Activated T-helper 1 cell treated with anti-CD3 and anti-CD28 coated beads, Interleukin-12 subunit alpha, Interleukin-12 subunit beta, Interleukin-2, Interleukin-4 antibody, amounts not matched to agents 30 ng/mL and 10 ng/mL and 1 ng/mL, durations not matched to agents 14 hours and 24 hours and 36 hours (primary cell): ENCODE measurements around the gene TSPAN12. TPM values are rescaled to one million over a fixed set of nuclear protein-coding genes. Genes with fewer than 3 reads are reported as not detected.

Source experiments
- DNase-seq: peaks from one replicate; pipeline ENCODE4 v3.0.0; 2021; ENCODE audit warnings: low spot score
- H3K27ac Mint-ChIP-seq: one replicate; pipeline ENCODE4 v1.8.0; 2021; ENCODE audit warnings: mild to moderate bottlenecking, mixed read lengths
- H3K27me3 Mint-ChIP-seq: one replicate; pipeline ENCODE4 v1.8.0; 2022; ENCODE audit warnings: mild to moderate bottlenecking, moderate library complexity, mixed read lengths; ENCODE audit not compliant: insufficient read depth
- H3K36me3 Mint-ChIP-seq: one replicate; pipeline ENCODE4 v1.8.0; 2021; ENCODE audit warnings: low read depth, mixed read lengths
- H3K4me1 Mint-ChIP-seq: one replicate; pipeline ENCODE4 v1.8.0; 2021; ENCODE audit warnings: low read depth, mixed read lengths
- H3K4me3 Mint-ChIP-seq: one replicate; pipeline ENCODE4 v1.8.0; 2021; ENCODE audit warnings: mild to moderate bottlenecking, moderate library complexity, mixed read lengths
- H3K9me3 Mint-ChIP-seq: one replicate; pipeline ENCODE4 v1.8.0; 2021; ENCODE audit warnings: mixed read lengths
- intact Hi-C: fragments of 100-400 bp; cut with micrococcal nuclease; formaldehyde crosslinking; loops from one replicate; pipeline ENCODE4 v1.15.1; 2024
- total RNA-seq: library from RNA; stranded (reverse); gene quantifications from 2 replicates; pipeline ENCODE4 v1.2.3, GENCODE V29; 2022

TSPAN12 gene
- total RNA-seq, 1 donor from 2014 or later: not detected

GRCh38 chr7:120836556-120837115 lies 21.3 kb downstream of the TSPAN12 start:
- H3K27ac Mint-ChIP-seq: no peak overlapping the region
- H3K27me3 Mint-ChIP-seq: no peaks in the 10 kb centered on the region
- H3K36me3 Mint-ChIP-seq: no peaks in the 10 kb centered on the region
- intact Hi-C loops: no loop called here
- H3K4me1 Mint-ChIP-seq: no peaks in the 10 kb centered on the region
- no peaks in the 10 kb centered on the region for H3K9me3 Mint-ChIP-seq
- DNase-seq: no peak
- H3K4me3 Mint-ChIP-seq: no peak overlapping the region

GRCh38 chr7:120834726-120835125 lies 23.2 kb downstream of the TSPAN12 start:
- Mint-ChIP-seq H3K27ac (no peak overlapping the region), H3K4me1 (no peaks in the 10 kb centered on the region), H3K9me3 (no peaks in the 10 kb centered on the region), H3K27me3 (peaks cover 7% of the 10 kb centered on the region), H3K4me3 (no peak overlapping the region), H3K36me3 (no peaks in the 10 kb centered on the region)
- intact Hi-C loops: no loop called here
- DNase-seq: no peak

- Mint-ChIP-seq H3K36me3 (no peaks in the 10 kb centered on the region), H3K9me3 (no peaks in the 10 kb centered on the region), H3K4me3 (no peak overlapping the region), H3K27me3 (peaks cover 7% of the 10 kb centered on the region), H3K27ac (no peak overlapping the region), H3K4me1 (no peaks in the 10 kb centered on the region)
- intact Hi-C loops: no loop called here
- DNase-seq: no peak
These were observed 24.4 kb downstream of the TSPAN12 start for GRCh38 chr7:120833546-120833945.

- H3K4me1 Mint-ChIP-seq: no peaks in the 10 kb centered on the region
- peaks cover 7% of the 10 kb centered on the region for H3K27me3 Mint-ChIP-seq
- H3K36me3 Mint-ChIP-seq: no peaks in the 10 kb centered on the region
- intact Hi-C loops: no loop called here
- H3K4me3 Mint-ChIP-seq: no peak overlapping the region
- H3K9me3 Mint-ChIP-seq: no peaks in the 10 kb centered on the region
- no peak for DNase-seq
- H3K27ac Mint-ChIP-seq: no peak overlapping the region
These were observed 25.1 kb downstream of the TSPAN12 start for GRCh38 chr7:120832803-120833202.

GRCh38 chr7:120831260-120831659 lies 26.7 kb downstream of the TSPAN12 start:
- Mint-ChIP-seq H3K4me1 (no peaks in the 10 kb centered on the region), H3K27ac (no peak overlapping the region), H3K9me3 (no peaks in the 10 kb centered on the region), H3K36me3 (no peaks in the 10 kb centered on the region), H3K4me3 (no peak overlapping the region), H3K27me3 (peaks cover 7% of the 10 kb centered on the region)
- intact Hi-C loops: no loop called here
- DNase-seq: no peak

- H3K9me3 Mint-ChIP-seq: no peaks in the 10 kb centered on the region
- H3K4me3 Mint-ChIP-seq: no peak overlapping the region
- no peaks in the 10 kb centered on the region for H3K4me1 Mint-ChIP-seq
- intact Hi-C loops: no loop called here
- no peak overlapping the region for H3K27ac Mint-ChIP-seq
- no peaks in the 10 kb centered on the region for H3K36me3 Mint-ChIP-seq
- H3K27me3 Mint-ChIP-seq: peaks cover 7% of the 10 kb centered on the region
- no peak for DNase-seq
These were observed 28.5 kb downstream of the TSPAN12 start for GRCh38 chr7:120829487-120829886.

- Mint-ChIP-seq H3K4me3 (no peak overlapping the region), H3K36me3 (no peaks in the 10 kb centered on the region), H3K4me1 (no peaks in the 10 kb centered on the region), H3K9me3 (no peaks in the 10 kb centered on the region), H3K27me3 (peaks cover 7% of the 10 kb centered on the region), H3K27ac (no peak overlapping the region)
- intact Hi-C loops: no loop called here
- DNase-seq: no peak
These were observed 29.4 kb downstream of the TSPAN12 start for GRCh38 chr7:120828528-120828927.

GRCh38 chr7:120827371-120828118 lies 30.4 kb downstream of the TSPAN12 start:
- intact Hi-C loops: no loop called here
- no peak for DNase-seq
- Mint-ChIP-seq H3K36me3 (no peaks in the 10 kb centered on the region), H3K4me3 (no peak overlapping the region), H3K27ac (no peak overlapping the region), H3K4me1 (no peaks in the 10 kb centered on the region), H3K27me3 (peaks cover 7% of the 10 kb centered on the region), H3K9me3 (no peaks in the 10 kb centered on the region)

- peaks cover 4% of the 10 kb centered on the region for H3K27me3 Mint-ChIP-seq
- no peaks in the 10 kb centered on the region for H3K4me1 Mint-ChIP-seq
- no peaks in the 10 kb centered on the region for H3K9me3 Mint-ChIP-seq
- DNase-seq: no peak
- intact Hi-C loops: no loop called here
- H3K27ac Mint-ChIP-seq: no peak overlapping the region
- no peak overlapping the region for H3K4me3 Mint-ChIP-seq
- H3K36me3 Mint-ChIP-seq: no peaks in the 10 kb centered on the region
These were observed 32.4 kb downstream of the TSPAN12 start for GRCh38 chr7:120825576-120825975.

- H3K27me3 Mint-ChIP-seq: no peaks in the 10 kb centered on the region
- H3K27ac Mint-ChIP-seq: no peak overlapping the region
- intact Hi-C loops: no loop called here
- no peaks in the 10 kb centered on the region for H3K9me3 Mint-ChIP-seq
- DNase-seq: no peak
- H3K4me1 Mint-ChIP-seq: no peaks in the 10 kb centered on the region
- no peak overlapping the region for H3K4me3 Mint-ChIP-seq
- H3K36me3 Mint-ChIP-seq: no peaks in the 10 kb centered on the region
These were observed 32.8 kb downstream of the TSPAN12 start for GRCh38 chr7:120825152-120825551.

- H3K4me3 Mint-ChIP-seq: no peak overlapping the region
- H3K27me3 Mint-ChIP-seq: peaks cover 7% of the 10 kb centered on the region
- H3K27ac Mint-ChIP-seq: no peak overlapping the region
- H3K36me3 Mint-ChIP-seq: no peaks in the 10 kb centered on the region
- no peaks in the 10 kb centered on the region for H3K4me1 Mint-ChIP-seq
- H3K9me3 Mint-ChIP-seq: no peaks in the 10 kb centered on the region
- no peak for DNase-seq
- intact Hi-C loops: no loop called here
These were observed 38.1 kb downstream of the TSPAN12 start for GRCh38 chr7:120819861-120820260.

- intact Hi-C loops: no loop called here
- DNase-seq: no peak
- no peaks in the 10 kb centered on the region for H3K36me3 Mint-ChIP-seq
- H3K27me3 Mint-ChIP-seq: peaks cover 10% of the 10 kb centered on the region
- H3K4me1 Mint-ChIP-seq: no peaks in the 10 kb centered on the region
- H3K4me3 Mint-ChIP-seq: no peak overlapping the region
- no peak overlapping the region for H3K27ac Mint-ChIP-seq
- no peaks in the 10 kb centered on the region for H3K9me3 Mint-ChIP-seq
These were observed 40.1 kb downstream of the TSPAN12 start for GRCh38 chr7:120817851-120818250.

- Mint-ChIP-seq H3K27ac (no peak overlapping the region), H3K36me3 (no peaks in the 10 kb centered on the region), H3K27me3 (peaks cover 10% of the 10 kb centered on the region), H3K4me1 (no peaks in the 10 kb centered on the region), H3K9me3 (no peaks in the 10 kb centered on the region), H3K4me3 (no peak overlapping the region)
- intact Hi-C loops: no loop called here
- DNase-seq: no peak
These were observed 43.5 kb downstream of the TSPAN12 start for GRCh38 chr7:120814253-120814939.
